Right lobe of liver (tissue), 6 donors: ENCODE data around the gene PKIG. TPM values are rescaled to one million over a fixed set of nuclear protein-coding genes. Genes with fewer than 3 reads are reported as not detected.

ENCODE experiments used
- ATAC-seq, 4 donors: fragments of 200-7000 bp; cut with Tn5 transposase; one replicate each; pipeline ENCODE4 v1.9.1; 2020; ENCODE audit warnings: mild to moderate bottlenecking in 4 of 4, moderate library complexity in 4 of 4
- DNase-seq, 3 donors: peaks; one replicate each; pipeline ENCODE4 v3.0.0-alpha.2; 2020
- H3K27ac ChIP-seq, 3 donors: fragments of 200-600 bp; one replicate each; pipeline ENCODE4 v1.8.0; 2022
- H3K27me3 ChIP-seq, 2 donors: fragments of 200-600 bp; one replicate each; pipeline ENCODE4 v1.8.0; 2022
- H3K36me3 ChIP-seq, 4 donors: fragments of 200-600 bp; sonication (generic) in 1 of 4; one replicate each; pipeline versions ENCODE4 v1.5.1 to v1.8.0; 2017 to 2022; ENCODE audit warnings: control low read depth in 1 of 4
- H3K4me1 ChIP-seq, 4 donors: fragments of 200-600 bp; sonication (generic) in 1 of 4; one replicate each; pipeline versions ENCODE4 v1.5.1 to v1.8.0; 2017 to 2022; ENCODE audit warnings: control low read depth in 1 of 4
- H3K4me3 ChIP-seq, 3 donors: fragments of 200-600 bp; one replicate each; pipeline ENCODE4 v1.8.0; 2022
- H3K9me3 ChIP-seq, 4 donors: fragments of 200-600 bp; sonication (generic) in 1 of 4; one replicate each; pipeline versions ENCODE4 v1.5.1 to v1.8.0; 2017 to 2022; ENCODE audit warnings: control low read depth in 1 of 4
- CTCF ChIP-seq, 4 donors: fragments of 200-600 bp in 3 of 4; fragments of 450-650 bp in 1 of 4; IDR thresholded peaks; one replicate each; pipeline versions ENCODE4 v1.5.1 to v1.8.0; 2016 to 2022; ENCODE audit warnings: antibody characterized with exemption in 4 of 4, mild to moderate bottlenecking in 2 of 4
- POLR2A ChIP-seq: fragments of 450-650 bp; IDR thresholded peaks from one replicate; pipeline ENCODE4 v1.6.1; 2017; ENCODE audit warnings: antibody characterized with exemption, mild to moderate bottlenecking
- WGBS: methylation state at CpG from one replicate; pipeline ENCODE4 v1.1.6; 2018; ENCODE audit warnings: low coverage, low lambda C conversion rate; ENCODE audit not compliant: insufficient coverage; ENCODE audit errors: missing lambda C conversion rate; 5-methylcytosine and 5-hydroxymethylcytosine counted together
- intact Hi-C, 2 donors: fragments of 100-400 bp; cut with DNase I; formaldehyde crosslinking; loops; one replicate each; pipeline versions ENCODE4 v1.11.2 to v1.14.1; 2022
- total RNA-seq, 6 experiments: library from RNA; depleted of rRNA in 2 of 6; stranded (reverse); fragments of >200 nt in 2 of 6; fragmentation: NEBNext Ultra II Directional in 3 of 6; extraction: Animal tissue kit (Norgen Biotek cat#: 25700) in 3 of 6; gene quantifications; one replicate each; pipeline versions ENCODE4 v1.1.0 to v1.2.4, GENCODE V29; 2016 to 2023
- donor health status: DM: no; HTN: yes; CAD: no.
- donor health status: DM: no; HTN: no; CAD: no.
- donor health status: DM: no; HTN: no; CAD: no.
- donor health status: DM: no; HTN: yes; CAD: no.
- donor health status: DM: no; HTN: yes; CAD: no.

PKIG gene
- total RNA-seq, 6 experiments from 2014 or later = 11.7 to 31.7 (median 21.8) TPM

GRCh38 chr20:44618318-44618731 lies 35.9 kb downstream of the PKIG start:
- H3K4me1 ChIP-seq = no peaks in the 10 kb centered on the region
- H3K9me3 ChIP-seq = no peaks in the 10 kb centered on the region
- H3K27me3 ChIP-seq = no peaks in the 10 kb centered on the region
- WGBS = 79% methylated on average over 3 of the region's 14 CpGs
- no peak overlapping the region for H3K4me3 ChIP-seq
- no peak overlapping the region for H3K27ac ChIP-seq
- no peak for ATAC-seq
- TF ChIP-seq CTCF (IDR thresholded peaks at IDR 0.05) = no peak
- TF ChIP-seq POLR2A = no peak
- H3K36me3 ChIP-seq = peaks cover 0 to 6% (median under 1%) of the 10 kb centered on the region in 4 donors
- DNase-seq = no peak
- intact Hi-C loops = loop anchor here in 1 of 2 donors (10.0 kb wide), 1 partner anchor 234 kb away; no protein-coding TSS in a partner anchor

GRCh38 chr20:44619294-44619693 lies 36.9 kb downstream of the PKIG start:
- no peaks in the 10 kb centered on the region for H3K27me3 ChIP-seq
- no peaks in the 10 kb centered on the region for H3K9me3 ChIP-seq
- no peaks in the 10 kb centered on the region for H3K4me1 ChIP-seq
- no peak overlapping the region for H3K4me3 ChIP-seq
- 99% methylated on average over 5 of the region's 7 CpGs for WGBS
- TF ChIP-seq POLR2A = no peak
- no peak for TF ChIP-seq CTCF (IDR thresholded peaks at IDR 0.05)
- intact Hi-C loops = loop anchor here in 1 of 2 donors (10.0 kb wide), 1 partner anchor 234 kb away; no protein-coding TSS in a partner anchor
- ATAC-seq (no peak), DNase-seq (no peak)
- peaks cover 0 to 6% (median under 1%) of the 10 kb centered on the region in 4 donors for H3K36me3 ChIP-seq
- H3K27ac ChIP-seq = no peak overlapping the region

- intact Hi-C loops = no loop called here
- Histone ChIP-seq H3K4me1 (no peaks in the 10 kb centered on the region), H3K27me3 (no peaks in the 10 kb centered on the region), H3K36me3 (peaks cover 0 to 6% (median under 1%) of the 10 kb centered on the region in 4 donors), H3K27ac (no peak overlapping the region), H3K4me3 (no peak overlapping the region), H3K9me3 (no peaks in the 10 kb centered on the region)
- 93% methylated on average over 5 of the region's 5 CpGs for WGBS
- no peak for ATAC-seq
- no peak for TF ChIP-seq POLR2A
- no peak for TF ChIP-seq CTCF (IDR thresholded peaks at IDR 0.05)
- no peak for DNase-seq
Observed at GRCh38 chr20:44620030-44620429, 37.7 kb downstream of the PKIG start.

DNA sequence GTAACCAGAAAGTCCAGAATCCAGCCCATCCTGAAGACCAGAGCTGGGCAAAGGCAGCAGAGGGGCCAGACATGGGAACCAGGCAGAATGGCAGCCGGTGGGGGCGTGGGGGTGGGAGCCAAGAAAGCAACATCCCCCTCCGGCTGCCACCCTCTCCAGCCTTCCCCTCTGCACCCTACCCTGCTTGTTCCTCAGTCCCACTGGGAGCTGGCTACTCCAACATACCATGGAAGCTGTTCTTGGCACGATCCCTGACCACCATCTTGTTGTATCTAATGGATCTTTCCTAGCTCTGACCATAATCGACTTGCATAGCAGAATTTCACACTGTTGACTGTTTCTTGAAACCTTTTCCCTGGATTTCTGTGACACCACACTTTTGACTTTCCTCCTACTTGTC lies 38.9 kb downstream of the PKIG start:
- no peaks in the 10 kb centered on the region for H3K9me3 ChIP-seq
- peaks cover 0 to 6% (median under 1%) of the 10 kb centered on the region in 4 donors for H3K36me3 ChIP-seq
- TF ChIP-seq CTCF (IDR thresholded peaks at IDR 0.05) (no peak), POLR2A (no peak)
- H3K27ac ChIP-seq = no peak overlapping the region
- 77% methylated on average over 4 of the region's 5 CpGs for WGBS
- no peak for DNase-seq
- H3K4me3 ChIP-seq = no peak overlapping the region
- H3K27me3 ChIP-seq = no peaks in the 10 kb centered on the region
- ATAC-seq = no peak
- intact Hi-C loops = no loop called here
- H3K4me1 ChIP-seq = no peaks in the 10 kb centered on the region

DNA sequence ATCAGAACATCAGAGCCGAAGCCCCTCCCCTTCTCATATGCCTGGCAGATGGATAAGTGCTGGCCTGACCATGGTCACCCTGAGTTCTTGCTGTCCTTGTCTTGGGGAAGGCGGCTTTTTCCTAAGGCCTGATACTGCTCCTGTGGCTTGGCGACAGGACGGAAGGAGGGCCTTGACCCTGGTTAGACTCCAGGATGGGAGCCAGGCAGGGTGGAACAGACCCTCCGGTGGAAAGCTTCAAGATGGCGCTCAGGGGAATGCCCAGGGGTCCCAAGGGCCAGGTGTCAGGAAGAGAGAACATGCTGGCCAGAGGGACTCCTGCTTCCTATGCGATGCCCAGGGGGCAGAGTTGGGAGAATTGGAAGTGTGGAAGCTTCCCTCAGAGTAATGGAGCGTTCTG lies 39.6 kb downstream of the PKIG start:
- intact Hi-C loops = no loop called here
- no peak for DNase-seq
- TF ChIP-seq POLR2A (no peak), CTCF (IDR thresholded peaks at IDR 0.05) (no peak)
- Histone ChIP-seq H3K36me3 (peaks cover 0 to 6% (median under 1%) of the 10 kb centered on the region in 4 donors), H3K27me3 (no peaks in the 10 kb centered on the region), H3K9me3 (no peaks in the 10 kb centered on the region), H3K4me1 (no peaks in the 10 kb centered on the region), H3K27ac (no peak overlapping the region), H3K4me3 (no peak overlapping the region)
- WGBS = 91% methylated on average over 7 of the region's 8 CpGs
- ATAC-seq = no peak
